GM12872 (cell line): ENCODE measurements around the gene CMYA5.

Source experiments
- CTCF ChIP-seq: IDR thresholded peaks from 3 replicates; pipeline ENCODE4 v1.5.1; 2011; ENCODE audit warnings: low read depth, mild to moderate bottlenecking, low read length, moderate library complexity; ENCODE audit not compliant: insufficient read depth

Gene CMYA5

GRCh38 chr5:79824444-79824843 is 134.8 kb downstream of the CMYA5 start:
- no peak for TF ChIP-seq CTCF

- TF ChIP-seq CTCF, result no peak
Measured at GRCh38 chr5:79825802-79826201, 136.2 kb downstream of the CMYA5 start.

GRCh38 chr5:79827159-79827629 is 137.6 kb downstream of the CMYA5 start:
- no peak for TF ChIP-seq CTCF

- TF ChIP-seq CTCF, result peak; percentile 54
Measured at GRCh38 chr5:79829260-79829659, 139.6 kb downstream of the CMYA5 start.

GRCh38 chr5:79831381-79832309 is 142.0 kb downstream of the CMYA5 start:
- no peak for TF ChIP-seq CTCF

GRCh38 chr5:79832911-79833310 is 143.3 kb downstream of the CMYA5 start:
- no peak for TF ChIP-seq CTCF

GRCh38 chr5:79834098-79834753 is 144.6 kb downstream of the CMYA5 start:
- no peak for TF ChIP-seq CTCF
